NCI-H2196 treated with DMSO at 0.1 percent for 48 hours (cell line): Measurements from ENCODE around the gene HS1BP3.

Source experiments
- DNase-seq: peaks from one replicate; lab custom pipeline; 2025; ENCODE audit not compliant: unreplicated experiment; lab: John Stamatoyannopoulos, UW

Gene HS1BP3

GRCh38 chr2:20603791-20604190 lies 47.1 kb downstream of the HS1BP3 start:
- DNase-seq, result no peak

- no peak for DNase-seq
These were observed 48.1 kb downstream of the HS1BP3 start for GRCh38 chr2:20602803-20603202.

- DNase-seq, result no peak
These were observed 50.1 kb downstream of the HS1BP3 start for GRCh38 chr2:20600756-20601325.

- DNase-seq, result no peak
These were observed 50.9 kb downstream of the HS1BP3 start for GRCh38 chr2:20599861-20600461.

- no peak for DNase-seq
These were observed 51.8 kb downstream of the HS1BP3 start for GRCh38 chr2:20599001-20599600.

GRCh38 chr2:20597860-20598183 lies 53.1 kb downstream of the HS1BP3 start:
- DNase-seq, result no peak

GRCh38 chr2:20596973-20597859 lies 53.7 kb downstream of the HS1BP3 start:
- peak; percentile 12 for DNase-seq

GRCh38 chr2:20596193-20596972 lies 54.5 kb downstream of the HS1BP3 start:
- no peak for DNase-seq

GRCh38 chr2:20595439-20596192 lies 55.3 kb downstream of the HS1BP3 start:
- no peak for DNase-seq

- no peak for DNase-seq
These were observed 55.9 kb downstream of the HS1BP3 start for GRCh38 chr2:20594957-20595356.

- no peak for DNase-seq
These were observed 56.7 kb downstream of the HS1BP3 start for GRCh38 chr2:20594048-20594750.

GRCh38 chr2:20593072-20594034 lies 57.5 kb downstream of the HS1BP3 start:
- DNase-seq, result no peak

- DNase-seq, result no peak
These were observed 58.5 kb downstream of the HS1BP3 start for GRCh38 chr2:20592106-20593071.

- no peak for DNase-seq
These were observed 60.0 kb downstream of the HS1BP3 start for GRCh38 chr2:20590704-20591515.

GRCh38 chr2:20589975-20590703 lies 60.8 kb downstream of the HS1BP3 start:
- DNase-seq, result no peak
